DOHH2 (cell line): ENCODE measurements around the gene PTGER2.

ENCODE experiments used
- CTCF ChIP-seq: fragments of 200-600 bp; sonication (generic); IDR thresholded peaks from one replicate; pipeline ENCODE4 v1.5.1; 2014; ENCODE audit warnings: antibody characterized with exemption, mild to moderate bottlenecking, low read depth, low read length; ENCODE audit not compliant: poor library complexity, severe bottlenecking
- EZH2phosphoT487 ChIP-seq: fragments of 200-600 bp; sonication (generic); IDR thresholded peaks from 2 replicates; pipeline ENCODE4 v1.6.1; 2017; ENCODE audit warnings: borderline replicate concordance, mild to moderate bottlenecking, antibody characterized with exemption, low read length, moderate library complexity, mixed read lengths

- TF ChIP-seq CTCF, result no peak
- TF ChIP-seq EZH2phosphoT487, result no peak
Measured at GRCh38 chr14:52318826-52319645, 4.9 kb downstream of the PTGER2 start.
